ENCODE data around the gene PRAC2.

GRCh38 chr17:48757524-48757961 lies 34.6 kb downstream of the PRAC2 start:
- no peak for TF ChIP-seq ZC3H10 (CRISPR knock-in tag; IDR thresholded peaks at IDR 0.05)
- no peak for TF ChIP-seq ZFP30 (CRISPR knock-in tag; IDR thresholded peaks at IDR 0.05)
